ENCODE measurements around the gene FMOD. TPM values are rescaled to one million over a fixed set of nuclear protein-coding genes. Genes with fewer than 3 reads are reported as not detected.

The FMOD gene
- polyA plus RNA-seq, 1 donor from 2014 or later, result not detected

- Histone ChIP-seq H3K4me2 (ENCODE audit: low read length) (no peak overlapping the region), H3F3A (ENCODE audit: insufficient read depth, low read length, poor library complexity, severe bottlenecking) (peaks cover 4% of the 10 kb centered on the region), H3K9ac (ENCODE audit: low read length) (no peak overlapping the region), H3K36me3 (ENCODE audit: insufficient read depth, low read length) (no peaks in the 10 kb centered on the region), H3K9me3 (ENCODE audit: low read length) (no peaks in the 10 kb centered on the region), H4K20me1 (ENCODE audit: insufficient read depth) (no peaks in the 10 kb centered on the region), H3K27me3 (ENCODE audit: insufficient read depth, low read depth, low read length) (no peaks in the 10 kb centered on the region), H3K9me2 (ENCODE audit: insufficient read depth, low read length) (no peaks in the 10 kb centered on the region), H2AFZ (ENCODE audit: low read depth, low read length) (no peak overlapping the region), H3K4me3 (ENCODE audit: low read length) (no peak overlapping the region), H3K27ac (ENCODE audit: low read length) (no peak overlapping the region), H3K79me2 (replicated peaks; ENCODE audit: insufficient read depth, low read length) (no peaks in the 10 kb centered on the region)
- TF ChIP-seq EZH2 (IDR thresholded peaks at IDR 0.05; ENCODE audit: borderline replicate concordance, insufficient read depth, low read length, poor library complexity, severe bottlenecking) (no peak), POLR2AphosphoS5 (IDR thresholded peaks at IDR 0.05) (no peak), REST (IDR thresholded peaks at IDR 0.05; ENCODE audit: borderline replicate concordance) (no peak), CTCF (IDR thresholded peaks at IDR 0.05; ENCODE audit: poor library complexity, severe bottlenecking) (no peak), TAF1 (IDR thresholded peaks at IDR 0.05; ENCODE audit: low read depth) (no peak), MXI1 (conservative IDR thresholded peaks at IDR 0.05; ENCODE audit: poor library complexity, severe bottlenecking) (no peak), RAD21 (conservative IDR thresholded peaks at IDR 0.05) (no peak), SMC3 (conservative IDR thresholded peaks at IDR 0.05; ENCODE audit: poor library complexity) (no peak), EP300 (conservative IDR thresholded peaks at IDR 0.05; ENCODE audit: poor library complexity, severe bottlenecking) (no peak)
These were observed 22.2 kb downstream of the FMOD start for GRCh38 chr1:203328714-203329122.

GRCh38 chr1:203327684-203328457 lies 23.1 kb downstream of the FMOD start:
- H2AFZ ChIP-seq (ENCODE audit: low read depth, low read length), result peak overlapping the region; percentile 74
- TF ChIP-seq POLR2AphosphoS5 (IDR thresholded peaks at IDR 0.05) (no peak), CTCF (IDR thresholded peaks at IDR 0.05; ENCODE audit: poor library complexity, severe bottlenecking) (peak; percentile 57), TAF1 (IDR thresholded peaks at IDR 0.05; ENCODE audit: low read depth) (no peak), SMC3 (conservative IDR thresholded peaks at IDR 0.05; ENCODE audit: poor library complexity) (peak; percentile 29), EP300 (conservative IDR thresholded peaks at IDR 0.05; ENCODE audit: poor library complexity, severe bottlenecking) (no peak)
- H3K27me3 ChIP-seq (ENCODE audit: insufficient read depth, low read depth, low read length), result no peaks in the 10 kb centered on the region
- peak overlapping the region; percentile 38 for H3K27ac ChIP-seq (ENCODE audit: low read length)
- no peaks in the 10 kb centered on the region for H3K9me2 ChIP-seq (ENCODE audit: insufficient read depth, low read length)
- H3K9me3 ChIP-seq (ENCODE audit: low read length), result no peaks in the 10 kb centered on the region
- peak overlapping the region; percentile 62 for H3K9ac ChIP-seq (ENCODE audit: low read length)
- peak overlapping the region; percentile 69 for H3K4me3 ChIP-seq (ENCODE audit: low read length)
- peak overlapping the region; percentile 15 for H3K4me2 ChIP-seq (ENCODE audit: low read length)
- H4K20me1 ChIP-seq (ENCODE audit: insufficient read depth), result no peaks in the 10 kb centered on the region
- H3K36me3 ChIP-seq (ENCODE audit: insufficient read depth, low read length), result no peaks in the 10 kb centered on the region
- no peaks in the 10 kb centered on the region for H3K79me2 ChIP-seq (replicated peaks; ENCODE audit: insufficient read depth, low read length)
- peaks cover 4% of the 10 kb centered on the region for H3F3A ChIP-seq (ENCODE audit: insufficient read depth, low read length, poor library complexity, severe bottlenecking)
